OCI-LY7 (cell line): ENCODE measurements around the gene NOS3. TPM values are rescaled to one million over a fixed set of nuclear protein-coding genes. Genes with fewer than 3 reads are reported as not detected.

Source experiments
- Bru-seq: library from RNA; stranded (reverse); fragments of 400-500 nt; gene quantifications from one replicate; lab custom pipeline; 2021; lab: Mats Ljungman, UMichigan
- BruChase-seq, 2 experiments: library from RNA; stranded (reverse); fragments of 400-500 nt; gene quantifications; one replicate each; lab custom pipeline; 2021; lab: Mats Ljungman, UMichigan
- BruUV-seq: library from RNA; stranded (reverse); fragments of 400-500 nt; replicated peaks from 2 replicates; lab custom pipeline; 2021; lab: Mats Ljungman, UMichigan
- CTCF ChIA-PET: fragments of 300-600 bp; sonication (Branson Sonifier 250); formaldehyde crosslinking; loops from one replicate; lab custom pipeline; 2022; ENCODE audit warnings: antibody characterized with exemption; ENCODE audit not compliant: unreplicated experiment; lab: Charles Lee
- POLR2A ChIA-PET: fragments of 300-600 bp; sonication (Branson Sonifier 250); formaldehyde crosslinking; loops from one replicate; lab custom pipeline; 2022; ENCODE audit warnings: antibody characterized with exemption; lab: Charles Lee
- DNase-seq: peaks from one replicate; pipeline ENCODE4 v3.0.0-alpha.2; 2015; ENCODE audit warnings: low spot score
- H2AFZ ChIP-seq: fragments of 200-600 bp; sonication (generic), shearing (Covaris generic); 2 replicates; pipeline ENCODE4 v1.6.1; 2014; ENCODE audit warnings: mild to moderate bottlenecking, antibody characterized with exemption, low read length, moderate library complexity
- H3K27ac ChIP-seq: fragments of 200-600 bp; sonication (generic); 2 replicates; pipeline ENCODE4 v1.5.1; 2014; ENCODE audit warnings: mixed run types, low read depth, mild to moderate bottlenecking, moderate library complexity, low read length, inconsistent platforms; ENCODE audit not compliant: poor library complexity, severe bottlenecking
- H3K36me3 ChIP-seq: fragments of 200-600 bp; sonication (generic); 2 replicates; pipeline ENCODE4 v1.6.1; 2014; ENCODE audit warnings: mild to moderate bottlenecking, antibody characterized with exemption, low read length, moderate library complexity, mixed read lengths; ENCODE audit not compliant: insufficient read depth
- H3K4me1 ChIP-seq: fragments of 200-600 bp; sonication (generic); 2 replicates; pipeline ENCODE4 v1.5.1; 2014; ENCODE audit warnings: mild to moderate bottlenecking, low read length; ENCODE audit not compliant: insufficient read depth, poor library complexity, severe bottlenecking
- H3K4me2 ChIP-seq: fragments of 200-600 bp; sonication (generic); 2 replicates; pipeline ENCODE4 v1.6.1; 2014; ENCODE audit warnings: mild to moderate bottlenecking, low read length
- H3K4me3 ChIP-seq: fragments of 200-600 bp; sonication (generic); 2 replicates; pipeline ENCODE4 v1.5.1; 2014; ENCODE audit warnings: mild to moderate bottlenecking, low read depth, low read length; ENCODE audit not compliant: poor library complexity, severe bottlenecking
- H3K79me2 ChIP-seq: fragments of 200-600 bp; sonication (generic); 2 replicates; pipeline ENCODE4 v1.6.1; 2016; ENCODE audit warnings: low read depth, mild to moderate bottlenecking, low read length, moderate library complexity, mixed read lengths; ENCODE audit not compliant: insufficient read depth
- H3K9me2 ChIP-seq: fragments of 200-600 bp; sonication (generic); 2 replicates; pipeline ENCODE4 v1.6.1; 2016; ENCODE audit warnings: mild to moderate bottlenecking, low read length, mixed read lengths; ENCODE audit not compliant: insufficient read depth
- H3K9me3 ChIP-seq: fragments of 200-600 bp; sonication (generic); 2 replicates; pipeline ENCODE4 v1.6.1; 2014; ENCODE audit warnings: mild to moderate bottlenecking, mixed run types, low read length, mixed read lengths
- H4K20me1 ChIP-seq: fragments of 200-600 bp; sonication (generic); 2 replicates; pipeline ENCODE4 v1.6.1; 2014; ENCODE audit warnings: mild to moderate bottlenecking, antibody characterized with exemption, low read length, moderate library complexity, mixed read lengths; ENCODE audit not compliant: insufficient read depth
- CTCF ChIP-seq: fragments of 200-600 bp; sonication (generic); conservative IDR thresholded peaks from 2 replicates; pipeline ENCODE4 v1.5.1; 2014; ENCODE audit warnings: mild to moderate bottlenecking, antibody characterized with exemption, low read length, moderate library complexity, mixed read lengths
- EZH2phosphoT487 ChIP-seq: fragments of 200-600 bp; sonication (generic); IDR thresholded peaks from 2 replicates; pipeline ENCODE4 v1.6.1; 2018; ENCODE audit warnings: low read depth, borderline replicate concordance, mild to moderate bottlenecking, mixed run types, antibody characterized with exemption, low read length, moderate library complexity, mixed read lengths
- intact Hi-C: fragments of 100-400 bp; cut with micrococcal nuclease; formaldehyde crosslinking; loops from one replicate; pipeline ENCODE4 v1.10.0; 2022; ENCODE audit not compliant: unreplicated experiment
- long read RNA-seq: library from polyadenylated mRNA; stranded (forward); transcript quantifications from one replicate; pipeline ENCODE4 v2.0.0, GENCODE V29; 2022
- total RNA-seq, 2 experiments: library from RNA; depleted of rRNA in 1 of 2; stranded (reverse); fragments of >200 nt in 1 of 2; shearing (Covaris generic) in 1 of 2; gene quantifications; 2 replicates each; pipeline ENCODE4 v1.2.3, GENCODE V29; 2014 to 2022

NOS3 gene
- total RNA-seq (2014; rRNA removed; shearing (Covaris generic)): 0.41 and 0.82 TPM in 2 replicates
- 0.30 and 0.78 TPM in 2 replicates for total RNA-seq (2022)
- Bru-seq, nascent RNA: percentile 17 among the genes with signal in this experiment
- percentile 12 among the genes with signal in this experiment for BruChase-seq, experiment 1, labeled RNA remaining after a 6-hour chase
- BruChase-seq, experiment 2, labeled RNA remaining after a 2-hour chase: percentile 9 among the genes with signal in this experiment
- long read RNA-seq, partial matches to known transcripts: 1 of 1 reads
- long read RNA-seq, other reads (novel, unspliced or antisense): 0 of 1 reads

DNA sequence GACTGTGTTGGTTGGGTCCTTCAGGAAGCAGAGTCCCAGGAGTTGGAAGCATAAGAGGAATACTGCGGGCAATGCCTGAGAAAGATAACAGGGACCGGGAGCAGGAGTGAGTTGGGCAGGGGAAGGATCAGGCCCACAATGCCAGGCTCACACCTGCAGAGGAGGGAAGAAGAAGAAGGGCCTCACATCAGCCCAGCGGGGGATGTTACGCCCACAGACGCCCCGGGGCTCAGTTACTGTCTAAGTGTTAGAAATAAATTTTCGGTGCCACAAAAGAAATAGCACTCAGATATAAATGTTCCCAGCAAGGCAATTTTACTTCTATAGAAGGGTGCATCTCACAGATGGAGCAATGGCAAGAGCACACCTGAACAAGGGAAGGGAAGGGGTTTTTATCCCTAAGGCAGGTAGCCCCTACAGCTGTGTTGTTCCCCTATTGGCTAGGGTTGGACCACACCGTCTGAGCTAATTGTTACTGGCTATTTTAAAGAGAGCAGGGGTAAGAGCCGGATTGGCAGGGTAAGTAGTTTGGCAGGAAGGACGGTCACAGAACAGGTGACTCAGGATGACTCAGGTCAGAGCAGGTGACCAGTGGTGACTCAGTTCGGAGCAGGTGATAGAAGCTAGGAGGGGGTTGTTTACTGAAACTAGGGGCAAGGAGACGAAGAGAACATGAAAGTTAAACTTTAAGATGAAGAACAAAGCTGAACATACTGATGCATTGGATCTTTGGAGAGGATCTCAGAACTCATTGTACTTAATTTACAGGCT, at the start of gene NOS3:
TSS of gene NOS3 (plus strand) at position 602 of the 771 bp plus-strand sequence. CDS start 2,787 bp downstream, outside the sequence.
- no peak within 1 kb of the TSS for H2AFZ ChIP-seq
- BruUV-seq: no TSS peak
- TF ChIP-seq EZH2phosphoT487 (no peak), CTCF (no peak)
- no peaks in the 10 kb centered on the region for H3K9me2 ChIP-seq
- no peaks in the 10 kb centered on the region for H3K36me3 ChIP-seq
- H3K9me3 ChIP-seq: no peaks in the 10 kb centered on the region
- no peak within 1 kb of the TSS for H3K4me3 ChIP-seq
- DNase-seq: no peak
- peaks cover 22% of the 10 kb centered on the region for H3K4me1 ChIP-seq
- intact Hi-C loops: no loop called here
- POLR2A ChIA-PET: interaction anchor here (0.5 to 0.7 kb wide), 2 partner anchors 92 to 120 kb away, joined by 3 to 4 read pairs; no protein-coding TSS in a partner anchor
- CTCF ChIA-PET: no interaction called here
- H3K27ac ChIP-seq: no peak within 1 kb of the TSS
- no peak within 1 kb of the TSS for H3K4me2 ChIP-seq
- H4K20me1 ChIP-seq: no peaks in the 10 kb centered on the region
- no peaks in the 10 kb centered on the region for H3K79me2 ChIP-seq

DNA sequence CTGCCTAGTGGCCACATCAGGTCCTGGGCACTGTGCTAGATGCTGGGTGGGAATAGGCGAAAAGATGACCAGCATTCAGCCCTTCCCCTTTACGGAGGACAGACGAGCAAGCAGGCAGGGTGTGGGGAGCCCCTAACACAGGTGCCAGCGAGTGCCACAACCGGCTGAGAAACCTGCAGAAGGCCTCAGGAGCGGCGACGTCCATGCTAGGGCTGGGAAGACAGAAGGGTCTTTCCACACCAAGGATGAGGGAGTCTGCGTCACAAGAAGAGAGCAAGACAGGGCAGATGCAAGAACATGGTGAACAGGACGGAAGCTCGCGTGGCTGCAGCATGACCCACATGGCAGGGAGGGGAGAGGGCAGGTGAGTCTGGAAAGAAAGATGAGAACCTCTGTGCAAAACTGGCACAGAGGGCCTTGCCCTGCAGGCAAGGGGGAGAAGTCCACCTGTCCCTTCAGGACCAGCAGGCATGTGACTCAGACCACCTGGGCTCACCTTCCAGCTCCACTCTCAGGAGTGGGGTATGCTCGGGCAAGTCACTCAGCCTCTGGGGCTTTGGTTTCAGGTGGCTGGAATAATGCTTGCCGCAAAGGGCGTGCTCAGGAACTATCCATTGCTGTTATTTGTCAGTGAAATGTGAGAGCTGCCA, 49.3 kb upstream of the NOS3 start:
- Histone ChIP-seq H3K27ac (no peak overlapping the region), H3K4me3 (no peak overlapping the region), H3K36me3 (no peaks in the 10 kb centered on the region), H2AFZ (no peak overlapping the region), H3K79me2 (no peaks in the 10 kb centered on the region), H3K9me2 (no peaks in the 10 kb centered on the region), H4K20me1 (no peaks in the 10 kb centered on the region), H3K4me1 (peaks cover 8% of the 10 kb centered on the region), H3K9me3 (no peaks in the 10 kb centered on the region), H3K4me2 (no peak overlapping the region)
- no peak for DNase-seq
- intact Hi-C loops: no loop called here
- CTCF ChIA-PET: no interaction called here
- no TSS peak for BruUV-seq
- TF ChIP-seq EZH2phosphoT487 (no peak), CTCF (no peak)
- POLR2A ChIA-PET: no interaction called here
